Esophagus squamous epithelium (tissue), 4 donors: ENCODE measurements around the gene NSMF.

ENCODE experiments used
- CTCF ChIP-seq, 6 experiments: fragments of 450-650 bp in 4 of 6; fragments of 200-600 bp in 2 of 6; sonication (generic) in 2 of 6; IDR thresholded peaks; one replicate each; pipeline ENCODE4 v1.5.1; 2016 to 2019; ENCODE audit warnings: antibody characterized with exemption in 6 of 6, mild to moderate bottlenecking in 4 of 6, moderate library complexity in 4 of 6
- POLR2A ChIP-seq, 4 donors: fragments of 450-650 bp; IDR thresholded peaks; one replicate each; pipeline ENCODE4 v1.6.1; 2017; ENCODE audit warnings: antibody characterized with exemption in 4 of 4, mild to moderate bottlenecking in 4 of 4, moderate library complexity in 3 of 4

GRCh38 chr9:137484551-137485315 lies 25.6 kb upstream of the NSMF start:
- no peak for TF ChIP-seq CTCF (IDR thresholded peaks at IDR 0.05)
- TF ChIP-seq POLR2A (IDR thresholded peaks at IDR 0.05), result no peak
